Astrocyte (in vitro differentiated cells and primary cell): ENCODE data around the gene POLR3B.

Experiments
- EZH2 ChIP-seq: IDR thresholded peaks from 2 replicates; pipeline ENCODE4 v1.6.1; 2012; ENCODE audit warnings: mild to moderate bottlenecking, low read length, inconsistent platforms; ENCODE audit not compliant: insufficient read depth
- TF ChIP-seq, protein P1 (sequence below): IDR thresholded peaks from 2 replicates; pipeline ENCODE4 v1.5.1; 2011; ENCODE audit warnings: low read depth, mild to moderate bottlenecking, inconsistent platforms, low read length, moderate library complexity; ENCODE audit not compliant: insufficient read depth

DNA sequence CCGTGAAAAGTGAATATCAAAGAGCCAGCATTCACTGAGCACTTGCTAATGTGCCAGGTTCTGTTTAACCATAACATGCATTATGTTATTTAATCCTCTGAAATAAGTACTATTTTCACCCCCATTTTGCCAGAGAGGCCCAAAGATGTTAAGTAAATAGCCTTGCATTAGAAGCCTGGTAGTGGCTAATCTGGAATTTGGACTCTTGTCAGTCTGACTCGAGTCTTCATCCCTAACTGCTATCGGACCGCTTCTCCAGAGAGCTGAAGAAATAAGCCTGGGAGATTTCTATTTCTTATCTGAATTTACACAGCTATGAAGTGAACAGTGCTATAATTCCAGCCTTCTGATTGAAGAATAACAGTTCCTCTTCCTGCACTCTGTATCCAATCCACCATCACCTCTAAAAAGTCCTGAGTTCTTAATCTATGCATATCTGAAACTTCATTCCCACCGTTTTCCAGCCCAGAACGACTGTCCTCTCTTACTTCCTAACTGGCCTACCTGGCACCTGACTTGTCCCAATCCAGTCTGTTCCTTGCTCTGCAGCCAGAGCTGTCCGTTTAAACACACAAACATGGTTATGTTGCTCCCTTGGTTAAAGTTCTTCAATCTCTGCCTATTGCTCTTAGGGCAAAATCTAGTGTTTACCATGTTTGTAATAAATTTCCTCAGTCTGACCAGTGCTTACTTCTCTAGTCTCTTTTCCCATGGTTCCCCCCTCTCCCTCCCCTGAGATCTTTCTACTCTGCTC is 2.3 kb downstream of the POLR3B start:
- TF ChIP-seq, protein P1, sequence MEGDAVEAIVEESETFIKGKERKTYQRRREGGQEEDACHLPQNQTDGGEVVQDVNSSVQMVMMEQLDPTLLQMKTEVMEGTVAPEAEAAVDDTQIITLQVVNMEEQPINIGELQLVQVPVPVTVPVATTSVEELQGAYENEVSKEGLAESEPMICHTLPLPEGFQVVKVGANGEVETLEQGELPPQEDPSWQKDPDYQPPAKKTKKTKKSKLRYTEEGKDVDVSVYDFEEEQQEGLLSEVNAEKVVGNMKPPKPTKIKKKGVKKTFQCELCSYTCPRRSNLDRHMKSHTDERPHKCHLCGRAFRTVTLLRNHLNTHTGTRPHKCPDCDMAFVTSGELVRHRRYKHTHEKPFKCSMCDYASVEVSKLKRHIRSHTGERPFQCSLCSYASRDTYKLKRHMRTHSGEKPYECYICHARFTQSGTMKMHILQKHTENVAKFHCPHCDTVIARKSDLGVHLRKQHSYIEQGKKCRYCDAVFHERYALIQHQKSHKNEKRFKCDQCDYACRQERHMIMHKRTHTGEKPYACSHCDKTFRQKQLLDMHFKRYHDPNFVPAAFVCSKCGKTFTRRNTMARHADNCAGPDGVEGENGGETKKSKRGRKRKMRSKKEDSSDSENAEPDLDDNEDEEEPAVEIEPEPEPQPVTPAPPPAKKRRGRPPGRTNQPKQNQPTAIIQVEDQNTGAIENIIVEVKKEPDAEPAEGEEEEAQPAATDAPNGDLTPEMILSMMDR: no peak
- TF ChIP-seq EZH2: no peak
